Effector memory CD4-positive, alpha-beta T cell (primary cell): ENCODE measurements around the gene SCARF1.

Source experiments
- DNase-seq, 3 donors: peaks; one replicate each; pipeline ENCODE4 v3.0.0-alpha.2; 2020
- H3K27ac ChIP-seq: 2 replicates; pipeline ENCODE4 v1.7.0; 2013; ENCODE audit warnings: mild to moderate bottlenecking, low read length, moderate library complexity; ENCODE audit not compliant: insufficient read depth, poor library complexity, severe bottlenecking
- H3K27me3 ChIP-seq: replicated peaks from 2 replicates; pipeline ENCODE4 v1.7.0; 2013; ENCODE audit warnings: mild to moderate bottlenecking, low read length; ENCODE audit not compliant: insufficient read depth, control insufficient read depth, poor library complexity, severe bottlenecking
- H3K36me3 ChIP-seq: 2 replicates; pipeline ENCODE4 v1.7.0; 2013; ENCODE audit warnings: mild to moderate bottlenecking, low read length, moderate library complexity; ENCODE audit not compliant: control insufficient read depth, insufficient read depth
- H3K4me1 ChIP-seq: 2 replicates; pipeline ENCODE4 v1.7.0; 2013; ENCODE audit warnings: low read length, mild to moderate bottlenecking; ENCODE audit not compliant: control insufficient read depth, insufficient read depth, poor library complexity, severe bottlenecking
- H3K4me3 ChIP-seq: 2 replicates; pipeline ENCODE4 v1.7.0; 2013; ENCODE audit warnings: low read length, low read depth, mild to moderate bottlenecking; ENCODE audit not compliant: insufficient read depth, poor library complexity, severe bottlenecking
- H3K9me3 ChIP-seq: 2 replicates; pipeline ENCODE4 v1.7.0; 2013; ENCODE audit warnings: mild to moderate bottlenecking, low read length, moderate library complexity; ENCODE audit not compliant: control insufficient read depth

The SCARF1 gene

GRCh38 chr17:1640329-1641064 lies 5.0 kb downstream of the SCARF1 start:
- H3K4me1 ChIP-seq, result peaks cover 16% of the 10 kb centered on the region
- no peak overlapping the region for H3K4me3 ChIP-seq
- no peaks in the 10 kb centered on the region for H3K9me3 ChIP-seq
- no peak overlapping the region for H3K27ac ChIP-seq
- DNase-seq, result no peak
- H3K27me3 ChIP-seq, result no peaks in the 10 kb centered on the region
- no peaks in the 10 kb centered on the region for H3K36me3 ChIP-seq

GRCh38 chr17:1639549-1640180 lies 5.9 kb downstream of the SCARF1 start:
- DNase-seq, result no peak
- Histone ChIP-seq H3K9me3 (no peaks in the 10 kb centered on the region), H3K4me3 (no peak overlapping the region), H3K4me1 (peaks cover 13% of the 10 kb centered on the region), H3K27ac (no peak overlapping the region), H3K36me3 (no peaks in the 10 kb centered on the region), H3K27me3 (no peaks in the 10 kb centered on the region)

GRCh38 chr17:1638624-1639300 lies 6.8 kb downstream of the SCARF1 start:
- Histone ChIP-seq H3K4me1 (peaks cover 4% of the 10 kb centered on the region), H3K27ac (no peak overlapping the region), H3K36me3 (no peaks in the 10 kb centered on the region), H3K4me3 (no peak overlapping the region), H3K9me3 (no peaks in the 10 kb centered on the region), H3K27me3 (no peaks in the 10 kb centered on the region)
- DNase-seq, result no peak

GRCh38 chr17:1638171-1638590 lies 7.4 kb downstream of the SCARF1 start:
- Histone ChIP-seq H3K4me3 (no peak overlapping the region), H3K9me3 (no peaks in the 10 kb centered on the region), H3K27ac (no peak overlapping the region), H3K27me3 (no peaks in the 10 kb centered on the region), H3K36me3 (no peaks in the 10 kb centered on the region), H3K4me1 (no peaks in the 10 kb centered on the region)
- no peak for DNase-seq

- no peak for DNase-seq
- Histone ChIP-seq H3K4me3 (no peak overlapping the region), H3K27ac (no peak overlapping the region), H3K9me3 (no peaks in the 10 kb centered on the region), H3K27me3 (no peaks in the 10 kb centered on the region), H3K36me3 (no peaks in the 10 kb centered on the region), H3K4me1 (no peaks in the 10 kb centered on the region)
Measured at GRCh38 chr17:1636732-1637285, 8.7 kb downstream of the SCARF1 start.

GRCh38 chr17:1635675-1636465 lies 9.7 kb downstream of the SCARF1 start:
- Histone ChIP-seq H3K4me3 (no peak overlapping the region), H3K27ac (no peak overlapping the region), H3K27me3 (no peaks in the 10 kb centered on the region), H3K9me3 (no peaks in the 10 kb centered on the region), H3K36me3 (no peaks in the 10 kb centered on the region), H3K4me1 (no peaks in the 10 kb centered on the region)
- DNase-seq, result no peak

GRCh38 chr17:1634841-1635650 lies 10.5 kb downstream of the SCARF1 start:
- H3K27me3 ChIP-seq, result no peaks in the 10 kb centered on the region
- H3K4me3 ChIP-seq, result no peak overlapping the region
- no peak for DNase-seq
- H3K36me3 ChIP-seq, result no peaks in the 10 kb centered on the region
- H3K9me3 ChIP-seq, result no peaks in the 10 kb centered on the region
- no peak overlapping the region for H3K27ac ChIP-seq
- no peaks in the 10 kb centered on the region for H3K4me1 ChIP-seq

- Histone ChIP-seq H3K4me1 (peaks cover 7% of the 10 kb centered on the region), H3K27ac (no peak overlapping the region), H3K9me3 (no peaks in the 10 kb centered on the region), H3K4me3 (no peak overlapping the region), H3K27me3 (peaks cover 4% of the 10 kb centered on the region), H3K36me3 (no peaks in the 10 kb centered on the region)
- no peak for DNase-seq
Measured at GRCh38 chr17:1630662-1631061, 14.9 kb downstream of the SCARF1 start.
